Breast epithelium (tissue), 3 donors: ENCODE results near the gene PFN4.

Experiments used
- POLR2A ChIP-seq: fragments of 450-650 bp; IDR thresholded peaks from one replicate; pipeline ENCODE4 v1.6.1; 2016; ENCODE audit warnings: antibody characterized with exemption, mild to moderate bottlenecking, moderate library complexity
- TF ChIP-seq, protein P1 (sequence below), 3 donors: fragments of 450-650 bp; IDR thresholded peaks; one replicate each; pipeline ENCODE4 v1.5.1; 2016 to 2017; ENCODE audit warnings: antibody characterized with exemption in 3 of 3, mild to moderate bottlenecking in 3 of 3, moderate library complexity in 3 of 3

DNA sequence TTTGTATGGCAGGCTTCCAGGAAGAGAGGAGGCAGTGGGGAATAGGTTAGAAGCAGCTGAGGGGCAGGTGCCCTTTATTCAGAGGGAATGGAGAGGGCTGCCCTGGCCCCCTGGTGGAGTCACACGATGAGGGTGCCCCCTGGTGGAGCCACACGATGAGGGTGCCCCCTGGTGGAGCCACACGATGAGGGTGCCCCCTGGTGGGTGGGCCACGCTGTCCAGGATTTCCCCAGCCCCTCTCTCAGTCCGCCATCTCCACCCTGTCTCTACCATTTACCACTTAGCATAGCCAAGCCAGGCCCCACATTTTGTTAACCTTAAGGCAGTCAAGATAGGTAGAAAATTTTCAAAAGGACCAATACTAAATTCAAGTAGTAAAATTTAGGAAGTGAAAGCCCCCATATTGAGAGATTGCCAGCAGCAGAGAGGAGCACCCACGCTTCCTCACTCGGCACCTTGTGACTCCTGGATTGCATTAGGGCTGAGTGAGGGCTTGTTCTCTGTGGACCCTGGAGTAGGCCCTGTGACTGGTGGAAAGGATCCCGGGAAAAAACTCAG lies 41.4 kb upstream of the PFN4 start:
- TF ChIP-seq, protein P1, sequence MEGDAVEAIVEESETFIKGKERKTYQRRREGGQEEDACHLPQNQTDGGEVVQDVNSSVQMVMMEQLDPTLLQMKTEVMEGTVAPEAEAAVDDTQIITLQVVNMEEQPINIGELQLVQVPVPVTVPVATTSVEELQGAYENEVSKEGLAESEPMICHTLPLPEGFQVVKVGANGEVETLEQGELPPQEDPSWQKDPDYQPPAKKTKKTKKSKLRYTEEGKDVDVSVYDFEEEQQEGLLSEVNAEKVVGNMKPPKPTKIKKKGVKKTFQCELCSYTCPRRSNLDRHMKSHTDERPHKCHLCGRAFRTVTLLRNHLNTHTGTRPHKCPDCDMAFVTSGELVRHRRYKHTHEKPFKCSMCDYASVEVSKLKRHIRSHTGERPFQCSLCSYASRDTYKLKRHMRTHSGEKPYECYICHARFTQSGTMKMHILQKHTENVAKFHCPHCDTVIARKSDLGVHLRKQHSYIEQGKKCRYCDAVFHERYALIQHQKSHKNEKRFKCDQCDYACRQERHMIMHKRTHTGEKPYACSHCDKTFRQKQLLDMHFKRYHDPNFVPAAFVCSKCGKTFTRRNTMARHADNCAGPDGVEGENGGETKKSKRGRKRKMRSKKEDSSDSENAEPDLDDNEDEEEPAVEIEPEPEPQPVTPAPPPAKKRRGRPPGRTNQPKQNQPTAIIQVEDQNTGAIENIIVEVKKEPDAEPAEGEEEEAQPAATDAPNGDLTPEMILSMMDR (IDR thresholded peaks at IDR 0.05): peak in 1 of 3 donors; percentile 52
- no peak for TF ChIP-seq POLR2A
